ENCODE data around the gene PSMD5.
A peak's percentile ranks its signal among the peaks of the same experiment; 100 is the strongest.

- TF ChIP-seq CTCF (IDR thresholded peaks at IDR 0.05) (peak; percentile 21; the same call in 1 of the 2 replicates), EZH2phosphoT487 (IDR thresholded peaks at IDR 0.05; ENCODE audit: borderline replicate concordance, low read depth) (no peak), REST (IDR thresholded peaks at IDR 0.05; ENCODE audit: low read depth, low read length) (no peak), PBX3 (IDR thresholded peaks at IDR 0.05) (no peak), TEAD4 (IDR thresholded peaks at IDR 0.05; ENCODE audit: borderline replicate concordance, insufficient read depth) (no peak), POLR2AphosphoS5 (IDR thresholded peaks at IDR 0.05; ENCODE audit: low read depth, low read length) (no peak), ELF1 (IDR thresholded peaks at IDR 0.05) (no peak), RAD21 (IDR thresholded peaks at IDR 0.05; ENCODE audit: low read length) (no peak), FOXJ3 (CRISPR knock-in tag; IDR thresholded peaks at IDR 0.05) (no peak), TAF1 (IDR thresholded peaks at IDR 0.05; ENCODE audit: borderline replicate concordance, low read depth, low read length) (no peak), GABPA (IDR thresholded peaks at IDR 0.05; ENCODE audit: low read depth) (no peak), EP300 (IDR thresholded peaks at IDR 0.05; ENCODE audit: borderline replicate concordance in 1 of 2, low read depth in 1 of 2, low read length in 1 of 2) (no peak), JUND (IDR thresholded peaks at IDR 0.05) (no peak)
- TF ChIP-seq, protein P1, sequence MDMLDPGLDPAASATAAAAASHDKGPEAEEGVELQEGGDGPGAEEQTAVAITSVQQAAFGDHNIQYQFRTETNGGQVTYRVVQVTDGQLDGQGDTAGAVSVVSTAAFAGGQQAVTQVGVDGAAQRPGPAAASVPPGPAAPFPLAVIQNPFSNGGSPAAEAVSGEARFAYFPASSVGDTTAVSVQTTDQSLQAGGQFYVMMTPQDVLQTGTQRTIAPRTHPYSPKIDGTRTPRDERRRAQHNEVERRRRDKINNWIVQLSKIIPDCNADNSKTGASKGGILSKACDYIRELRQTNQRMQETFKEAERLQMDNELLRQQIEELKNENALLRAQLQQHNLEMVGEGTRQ (IDR thresholded peaks at IDR 0.05; ENCODE audit: borderline replicate concordance, low read depth, low read length) = no peak
Observed at GRCh38 chr9:120774719-120775118, 68.0 kb downstream of the PSMD5 start.

Measured in SK-N-SH (cell line).